Suprapubic skin (tissue), 4 donors: ENCODE results near the gene CTNND1. TPM values are rescaled to one million over a fixed set of nuclear protein-coding genes. Genes with fewer than 3 reads are reported as not detected.

Source experiments
- DNase-seq, 2 donors: peaks; one replicate each; pipeline ENCODE4 v3.0.0-alpha.2; 2019; ENCODE audit warnings: low spot score in 2 of 2
- H3K27ac ChIP-seq: fragments of 200-600 bp; sonication (generic); one replicate; pipeline ENCODE4 v1.5.1; 2019
- H3K27me3 ChIP-seq: fragments of 200-600 bp; sonication (generic); one replicate; pipeline ENCODE4 v1.5.1; 2019
- H3K36me3 ChIP-seq: fragments of 200-600 bp; sonication (generic); one replicate; pipeline ENCODE4 v1.5.1; 2019
- H3K4me1 ChIP-seq: fragments of 200-600 bp; sonication (generic); one replicate; pipeline ENCODE4 v1.5.1; 2019
- H3K4me3 ChIP-seq: fragments of 200-600 bp; sonication (generic); one replicate; pipeline ENCODE4 v1.5.1; 2019; ENCODE audit warnings: mild to moderate bottlenecking
- H3K9me3 ChIP-seq: fragments of 200-600 bp; sonication (generic); one replicate; pipeline ENCODE4 v1.5.1; 2019
- CTCF ChIP-seq, 2 donors: fragments of 200-600 bp in 1 of 2; fragments of 450-650 bp in 1 of 2; sonication (generic) in 1 of 2; IDR thresholded peaks; one replicate each; pipeline ENCODE4 v1.5.1; 2016 to 2019; ENCODE audit warnings: antibody characterized with exemption in 2 of 2, mild to moderate bottlenecking in 1 of 2, moderate library complexity in 1 of 2
- EP300 ChIP-seq: sonication (generic); formaldehyde crosslinking; IDR thresholded peaks from one replicate; pipeline ENCODE4 v1.6.1; 2017; ENCODE audit warnings: antibody characterized with exemption
- POLR2A ChIP-seq, 2 donors: fragments of 450-650 bp; IDR thresholded peaks; one replicate each; pipeline ENCODE4 v1.6.1; 2017; ENCODE audit warnings: antibody characterized with exemption in 2 of 2, mild to moderate bottlenecking in 2 of 2, moderate library complexity in 2 of 2
- POLR2AphosphoS5 ChIP-seq, 3 donors: sonication (generic); formaldehyde crosslinking; IDR thresholded peaks; one replicate each; pipeline ENCODE4 v1.6.1; 2017; ENCODE audit warnings: antibody characterized with exemption in 3 of 3
- WGBS: methylation state at CpG from one replicate; pipeline ENCODE4 v1.1.5; 2018; 5-methylcytosine and 5-hydroxymethylcytosine counted together
- total RNA-seq, 4 donors: library from RNA; depleted of rRNA; stranded (reverse); fragments of >200 nt; gene quantifications; one replicate each; pipeline ENCODE4 v1.1.0, GENCODE V29; 2016

The CTNND1 gene
- total RNA-seq, 4 donors from 2014 or later: 216 to 336 (median 223) TPM

- TF ChIP-seq EP300 (no peak), POLR2AphosphoS5 (IDR thresholded peaks at IDR 0.05) (no peak), POLR2A (IDR thresholded peaks at IDR 0.05) (no peak), CTCF (IDR thresholded peaks at IDR 0.05) (no peak)
- no peak for DNase-seq
- H3K4me1 ChIP-seq: no peaks in the 10 kb centered on the region
- H3K27me3 ChIP-seq: no peaks in the 10 kb centered on the region
- H3K9me3 ChIP-seq: no peaks in the 10 kb centered on the region
- H3K27ac ChIP-seq: no peak overlapping the region
- no peaks in the 10 kb centered on the region for H3K36me3 ChIP-seq
- H3K4me3 ChIP-seq: no peak overlapping the region
Measured at GRCh38 chr11:57867966-57868365, 106.4 kb downstream of the CTNND1 start.

- Histone ChIP-seq H3K4me1 (no peaks in the 10 kb centered on the region), H3K27me3 (no peaks in the 10 kb centered on the region), H3K4me3 (no peak overlapping the region), H3K9me3 (no peaks in the 10 kb centered on the region), H3K27ac (no peak overlapping the region), H3K36me3 (no peaks in the 10 kb centered on the region)
- DNase-seq: no peak
- no peak for TF ChIP-seq POLR2A (IDR thresholded peaks at IDR 0.05)
- TF ChIP-seq EP300: no peak
- TF ChIP-seq CTCF (IDR thresholded peaks at IDR 0.05): no peak
- TF ChIP-seq POLR2AphosphoS5 (IDR thresholded peaks at IDR 0.05): no peak
- WGBS: 91% methylated on average over 2 of the region's 2 CpGs
Measured at GRCh38 chr11:57868491-57868890, 106.9 kb downstream of the CTNND1 start.

Other genes with a start within 250 kb of the CTNND1 start
- gene SLC43A1, start 246.1 kb upstream of the CTNND1 start, total RNA-seq: 10 to 100 TPM; 13.8 to 48.8 (median 22.3) TPM
- 10 to 100 TPM; 26.2 to 43.0 (median 40.1) TPM for gene TIMM10, start 231.0 kb upstream of the CTNND1 start, total RNA-seq
- not detected for gene SMTNL1, start 224.2 kb upstream of the CTNND1 start, total RNA-seq
- 10 to 100 TPM; 14.2 to 32.4 (median 25.5) TPM for gene UBE2L6, start 194.1 kb upstream of the CTNND1 start, total RNA-seq
- gene SERPING1, start 164.1 kb upstream of the CTNND1 start, total RNA-seq: 100 to 1,000 TPM in 2 of 4 donors, 10 to 100 TPM in 2; 93.3 to 173 (median 119) TPM
- 1 to 10 TPM; 1.2 to 3.6 (median 1.5) TPM for gene YPEL4, start 111.9 kb upstream of the CTNND1 start, total RNA-seq
- 10 to 100 TPM in 3 of 4 donors, 1 to 10 TPM in 1; 8.5 to 24.4 (median 20.9) TPM for gene CLP1, start 104.0 kb upstream of the CTNND1 start, total RNA-seq
- gene ZDHHC5, start 93.7 kb upstream of the CTNND1 start, total RNA-seq: 10 to 100 TPM; 61.7 to 93.9 (median 87.6) TPM
- gene MED19, start 49.6 kb upstream of the CTNND1 start, total RNA-seq: 10 to 100 TPM; 29.2 to 43.5 (median 32.7) TPM
- 10 to 100 TPM; 36.9 to 67.7 (median 55.0) TPM for gene TMX2, start 49.2 kb upstream of the CTNND1 start, total RNA-seq
- 10 to 100 TPM; 62.0 to 74.6 (median 67.5) TPM for gene SELENOH, start 20.3 kb upstream of the CTNND1 start, total RNA-seq
- gene BTBD18, start 10.0 kb upstream of the CTNND1 start, total RNA-seq: not detected